Measurements from ENCODE around the gene CDK5RAP2.
A peak's percentile ranks its signal among the peaks of the same experiment; 100 is the strongest.
"Not testable (repeated sequence)": the region's sequence is repeated elsewhere in the genome, so short reads cannot be mapped to it uniquely, and the experiment has no call there.

CDK5RAP2 gene

DNA sequence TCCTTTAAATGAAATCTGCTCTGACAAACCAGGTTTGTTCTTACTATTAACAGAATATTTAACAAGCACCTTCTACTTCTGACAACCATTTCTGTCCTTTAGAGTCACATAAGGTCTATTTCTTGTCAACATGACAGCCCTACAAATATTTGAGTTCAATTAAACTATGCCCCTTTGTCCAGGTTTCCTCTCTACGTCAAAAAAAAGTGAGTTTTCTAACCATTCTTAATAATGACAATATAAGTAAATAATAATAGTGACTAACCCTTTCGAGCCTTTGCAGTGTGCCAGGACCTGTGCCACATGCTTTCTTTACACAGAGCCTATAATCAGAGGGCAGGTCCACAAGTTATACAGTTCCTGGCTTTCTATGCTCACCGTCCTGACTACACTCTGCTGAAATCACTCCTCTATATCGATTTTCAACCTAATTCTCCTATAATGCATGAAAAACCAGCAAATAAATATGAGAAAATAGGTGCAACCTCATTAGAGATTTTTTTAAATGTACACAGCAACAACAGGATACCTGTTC lies 115.0 kb downstream of the CDK5RAP2 start:
- DNase-seq (ENCODE audit: low spot score), result no peak

DNA sequence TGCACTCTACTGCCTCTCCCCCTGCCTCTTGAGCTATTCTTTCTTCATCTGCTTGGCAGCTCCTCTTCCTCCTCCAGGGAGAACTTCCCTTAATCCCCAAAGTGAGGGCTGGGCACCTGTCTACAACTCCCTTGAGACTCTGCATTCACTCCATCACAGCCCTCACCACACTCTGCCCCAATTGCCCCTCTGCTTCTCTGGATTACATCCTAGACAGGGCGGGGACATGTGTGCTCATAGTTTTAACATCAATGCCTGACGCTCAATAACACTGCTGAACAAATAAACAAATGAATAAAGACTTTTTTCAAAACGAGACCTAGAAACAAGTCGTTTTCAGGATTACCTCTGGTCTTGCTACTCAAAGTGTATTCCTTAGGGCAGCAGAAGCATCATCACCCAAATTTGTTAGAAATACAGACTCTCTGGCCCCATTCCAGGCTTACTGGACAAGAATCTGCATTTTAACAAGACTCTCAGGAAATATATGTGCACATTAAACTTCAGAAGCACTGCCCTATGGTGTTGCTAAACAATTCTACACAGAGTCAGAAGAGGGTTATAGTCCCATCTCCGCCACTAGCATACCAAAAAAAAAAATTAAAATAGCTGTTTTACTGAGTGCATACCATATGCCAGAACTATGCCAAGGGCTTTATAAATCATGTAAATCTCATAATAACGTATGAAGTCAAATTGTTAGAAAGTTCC lies 115.6 kb downstream of the CDK5RAP2 start:
- no peak for DNase-seq (ENCODE audit: low spot score)

DNA sequence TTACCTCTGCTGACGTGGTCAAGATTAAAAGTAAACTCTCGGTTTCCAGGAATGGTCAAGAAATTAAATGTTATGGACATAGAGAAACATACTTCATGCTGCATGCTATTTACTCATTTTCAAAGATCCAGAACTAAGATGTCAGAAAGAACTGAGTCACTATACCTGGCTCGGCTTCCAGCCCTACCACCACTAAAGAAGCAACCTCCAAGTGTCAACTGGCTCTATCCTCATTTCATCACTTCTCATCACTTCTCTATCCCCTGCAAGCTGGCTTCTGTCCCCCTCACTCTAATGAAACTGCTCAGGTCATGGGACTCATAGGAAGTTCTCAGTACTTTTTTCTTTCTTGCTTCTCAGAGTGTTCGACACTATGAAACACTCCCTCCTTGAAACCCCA lies 116.2 kb downstream of the CDK5RAP2 start:
- no peak for DNase-seq (ENCODE audit: low spot score)

DNA sequence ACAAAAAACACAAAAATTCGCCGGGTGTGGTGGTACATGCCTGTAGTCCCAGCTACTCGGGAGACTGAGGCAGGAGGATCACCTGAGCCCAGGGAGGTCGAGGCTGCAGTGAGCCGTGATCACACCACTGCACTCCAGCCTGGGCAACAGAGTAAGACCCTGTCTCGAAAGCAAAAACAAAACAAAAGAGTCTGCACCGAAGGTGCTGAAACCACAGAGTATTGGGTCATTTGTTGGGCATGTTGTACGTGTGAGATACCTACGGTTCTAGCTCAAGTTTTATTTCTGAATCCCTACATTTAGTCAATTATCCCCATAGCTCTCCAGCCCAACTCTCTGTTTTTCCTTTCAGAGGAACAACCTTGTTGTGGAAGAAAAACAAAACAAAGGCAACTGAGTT lies 118.3 kb downstream of the CDK5RAP2 start:
- not testable (repeated sequence) for DNase-seq (ENCODE audit: low spot score)

DNA sequence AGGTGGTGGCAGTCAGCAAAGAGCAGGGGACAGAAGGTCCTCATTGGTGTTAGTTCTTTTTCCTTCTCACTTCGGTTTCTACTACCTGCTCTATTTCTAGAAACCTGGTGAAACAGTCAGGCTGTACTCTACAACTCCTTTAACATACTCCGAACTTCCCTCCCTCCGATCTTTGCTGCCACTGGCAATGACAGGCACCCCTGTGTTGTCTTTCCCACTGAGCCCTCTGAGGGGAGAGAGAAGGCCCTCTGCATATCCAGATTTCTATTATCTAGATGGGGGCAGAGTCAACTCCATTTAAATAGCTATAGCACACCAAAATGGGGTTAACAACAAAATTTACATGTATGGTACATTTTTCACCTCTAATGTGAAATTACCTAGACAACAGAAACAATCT lies 123.7 kb downstream of the CDK5RAP2 start:
- DNase-seq (ENCODE audit: low spot score), result no peak

DNA sequence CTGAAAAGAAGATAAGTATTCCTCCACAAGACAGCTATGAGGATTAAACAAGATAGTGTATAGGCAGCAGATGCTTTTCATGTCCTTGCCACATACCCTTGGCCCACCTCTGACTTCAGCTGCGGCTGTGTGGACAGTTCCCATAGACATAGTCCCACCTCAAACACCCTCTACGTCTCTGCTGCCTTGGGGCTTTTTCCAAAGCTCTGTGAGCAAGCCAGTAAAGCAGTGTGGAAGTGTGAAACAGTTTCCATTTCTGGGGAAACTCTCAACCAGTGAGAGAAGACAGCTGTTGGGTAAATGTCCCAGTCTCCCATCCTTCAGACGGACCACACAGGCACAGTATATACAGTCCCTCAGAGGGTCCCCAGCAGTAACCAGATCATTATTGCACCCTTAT lies 125.5 kb downstream of the CDK5RAP2 start:
- DNase-seq (ENCODE audit: low spot score), result no peak

DNA sequence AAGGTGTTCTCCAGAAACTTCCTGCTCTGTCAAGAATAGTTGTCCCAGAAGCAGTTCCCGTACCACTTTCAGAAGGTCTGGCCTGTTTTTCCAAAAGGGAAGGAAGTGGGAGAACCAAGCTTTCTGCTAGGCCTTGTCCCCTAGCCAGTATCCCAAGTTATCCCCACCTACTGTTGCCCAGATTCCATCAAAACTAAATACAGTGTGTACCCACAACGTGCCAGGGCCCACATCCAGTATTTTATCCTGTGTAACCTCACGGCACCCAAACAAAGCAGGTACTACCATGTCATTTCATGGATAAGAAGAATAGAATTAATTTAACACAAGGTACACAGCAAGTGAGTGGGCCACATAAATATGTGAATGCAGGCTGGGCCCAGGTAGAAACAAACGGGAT lies 126.2 kb downstream of the CDK5RAP2 start:
- DNase-seq (ENCODE audit: low spot score), result no peak

DNA sequence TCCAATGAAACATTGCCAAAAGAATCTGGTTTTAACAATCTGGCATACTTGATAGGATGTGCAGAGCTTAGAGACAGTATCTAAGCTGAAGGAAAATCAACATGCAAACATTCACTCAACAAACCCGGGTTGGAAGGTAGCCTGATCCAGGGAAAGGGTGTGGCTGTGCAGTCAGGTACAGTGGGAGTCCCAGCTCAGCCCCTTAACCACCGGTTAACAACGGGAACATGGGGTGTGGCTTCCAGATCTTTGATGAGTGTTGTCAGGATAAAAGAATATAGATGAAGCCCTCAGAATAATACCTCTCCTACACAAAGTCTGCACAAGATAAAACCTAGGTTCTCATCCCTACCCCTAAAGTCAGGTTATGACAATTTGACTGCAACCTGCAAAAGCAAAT lies 127.3 kb downstream of the CDK5RAP2 start:
- DNase-seq (ENCODE audit: low spot score), result no peak

DNA sequence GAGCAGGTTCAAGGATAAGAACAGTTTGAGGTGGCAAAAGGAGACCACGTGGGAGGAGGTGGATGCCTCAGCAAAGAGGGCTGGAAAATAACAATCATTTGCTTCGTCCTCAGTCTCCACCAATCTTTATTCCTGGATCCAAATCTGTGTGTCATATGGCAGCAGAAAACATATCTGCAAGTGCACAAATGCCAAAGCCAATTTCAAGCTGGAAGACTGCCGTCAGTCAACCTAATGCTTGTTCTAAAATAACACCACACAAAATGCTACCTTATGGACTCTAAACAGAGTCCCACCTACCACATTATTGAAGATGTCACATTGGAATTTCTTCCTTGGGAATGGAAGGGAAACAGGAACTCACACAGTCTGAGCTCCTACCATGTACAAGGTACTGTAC lies 129.1 kb downstream of the CDK5RAP2 start:
- DNase-seq (ENCODE audit: low spot score), result no peak

DNA sequence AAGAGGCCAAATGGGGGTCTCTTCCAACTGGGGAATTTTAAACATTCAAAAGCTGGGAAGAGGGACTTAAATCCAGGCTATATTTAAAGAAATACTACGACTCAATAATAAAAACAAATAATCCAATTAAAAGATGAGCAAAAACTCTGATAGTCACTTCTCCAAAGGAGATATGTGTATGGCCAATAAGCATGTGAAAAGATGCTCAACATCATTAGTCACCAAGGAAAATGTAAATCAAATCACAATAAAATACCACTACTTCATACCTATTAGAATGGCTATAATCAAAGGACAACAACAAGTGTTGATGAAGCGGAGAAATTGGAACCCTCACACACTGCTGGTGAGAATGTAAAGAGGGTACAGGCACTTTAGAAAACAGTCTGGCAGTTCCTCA lies 130.4 kb downstream of the CDK5RAP2 start:
- no peak for DNase-seq (ENCODE audit: low spot score)

DNA sequence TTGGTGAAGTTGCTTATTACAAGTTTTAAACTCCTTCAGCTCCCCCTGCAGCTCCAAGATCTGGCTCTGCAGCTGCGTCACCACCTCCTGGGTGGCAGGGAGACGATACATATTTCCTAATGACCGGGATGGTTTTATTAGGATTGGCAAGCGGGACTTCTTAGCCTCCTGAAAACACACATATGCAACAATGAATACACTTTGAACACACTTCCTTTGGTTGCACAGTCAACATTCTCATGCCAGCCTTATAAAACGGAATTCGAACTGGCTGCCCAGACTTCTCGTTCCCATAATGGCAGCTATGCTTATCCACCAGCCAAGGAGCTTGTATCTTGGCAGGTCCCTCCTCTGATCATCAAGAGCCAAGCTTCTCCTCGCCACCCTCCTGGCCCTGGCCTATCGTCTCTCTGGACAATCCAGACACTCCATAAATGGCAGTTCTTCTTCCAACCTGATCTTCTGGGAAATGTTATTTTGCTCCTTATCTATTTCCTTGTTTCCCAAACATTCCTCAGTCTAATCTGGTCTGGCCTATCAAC lies 131.9 kb downstream of the CDK5RAP2 start:
- no peak for DNase-seq (ENCODE audit: low spot score)

DNA sequence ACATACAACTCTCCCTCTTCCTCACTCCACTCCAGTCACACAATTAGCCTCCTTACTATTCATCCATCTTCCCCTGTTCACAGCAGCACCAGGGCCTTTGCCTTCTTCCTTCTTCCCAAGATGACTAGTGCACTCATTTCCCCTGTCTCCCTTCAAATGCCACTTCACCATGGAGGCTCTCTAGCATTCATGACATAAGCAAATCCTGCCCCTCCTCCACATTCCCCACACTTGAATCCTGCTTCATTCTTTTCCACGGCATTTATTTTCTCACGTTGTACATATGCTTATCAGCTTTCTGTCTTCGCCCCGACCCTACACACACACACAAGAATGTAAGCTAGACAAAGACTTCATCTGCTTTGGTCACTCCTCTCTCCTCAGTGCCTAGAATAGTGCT lies 133.3 kb downstream of the CDK5RAP2 start:
- DNase-seq (ENCODE audit: low spot score), result no peak

DNA sequence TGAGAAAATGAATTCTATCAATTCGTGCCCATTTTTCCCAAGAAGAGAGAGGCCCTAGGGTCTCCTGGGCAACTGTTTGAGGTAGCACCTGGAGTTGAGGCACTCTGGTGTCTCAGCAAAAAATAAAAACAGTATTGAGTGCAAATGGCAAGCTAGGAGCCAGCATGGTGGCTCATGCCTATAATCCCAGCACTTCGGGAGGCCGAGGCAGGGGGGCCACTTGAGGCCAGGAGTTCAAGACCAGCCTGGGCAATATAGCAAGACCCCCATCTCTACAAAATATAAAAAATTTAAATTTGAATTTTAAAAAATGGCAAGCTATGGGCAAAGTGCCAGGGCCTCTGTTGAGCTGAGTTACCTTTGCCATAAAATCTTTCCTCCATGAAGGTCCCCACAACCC lies 136.0 kb downstream of the CDK5RAP2 start:
- DNase-seq (ENCODE audit: low spot score), result no peak

DNA sequence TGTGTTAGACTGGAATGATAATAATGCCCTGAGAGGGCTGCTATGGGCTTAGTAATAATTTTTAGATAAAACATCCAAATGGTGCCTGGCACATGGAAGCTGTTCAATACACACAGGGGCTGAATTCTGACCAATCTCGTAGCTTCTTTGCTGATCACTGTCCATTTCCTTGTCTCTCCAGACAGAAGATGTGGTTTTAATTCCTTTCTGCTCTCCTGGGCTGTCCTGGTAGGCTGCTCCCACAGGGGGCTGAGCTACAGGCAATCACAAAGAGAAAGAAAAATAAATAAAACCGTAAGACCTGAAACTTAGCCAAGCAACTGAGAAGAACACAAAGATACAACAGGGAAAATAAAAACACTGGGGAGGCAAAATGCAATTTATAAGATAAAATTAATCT lies 136.5 kb downstream of the CDK5RAP2 start:
- peak; percentile 58 for DNase-seq (ENCODE audit: low spot score)

DNA sequence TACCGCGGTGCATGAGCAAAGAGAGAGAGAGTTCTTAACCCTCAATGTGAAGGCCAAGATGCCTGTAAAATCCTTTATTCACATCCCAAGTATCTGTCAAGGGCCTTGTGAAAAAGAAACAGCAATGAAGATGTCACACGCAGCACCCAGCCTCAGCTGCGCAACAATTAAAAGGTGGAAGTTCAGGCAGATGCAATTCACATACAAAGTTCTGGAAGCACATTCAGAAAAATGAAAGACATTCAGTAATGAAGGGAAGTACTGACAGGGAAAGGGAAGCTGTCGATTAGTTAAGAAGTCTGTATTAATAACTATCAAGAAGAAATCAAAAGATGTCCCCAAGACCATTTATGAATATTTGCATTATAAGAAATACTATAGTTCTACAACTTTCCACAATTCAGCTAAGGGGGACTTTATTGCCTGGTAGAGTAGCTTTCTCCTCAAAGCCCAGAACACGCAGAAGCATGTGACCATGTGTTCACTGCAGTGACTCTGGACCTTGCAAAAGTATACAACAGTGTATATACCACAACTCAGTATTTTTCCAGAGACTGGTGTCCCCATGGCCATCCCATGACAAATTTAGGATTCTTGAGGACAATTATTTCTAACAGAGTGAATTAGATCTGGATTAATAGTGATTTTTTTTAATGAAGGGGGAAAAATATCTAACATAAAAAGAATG lies 137.5 kb downstream of the CDK5RAP2 start:
- no peak for DNase-seq (ENCODE audit: low spot score)

DNA sequence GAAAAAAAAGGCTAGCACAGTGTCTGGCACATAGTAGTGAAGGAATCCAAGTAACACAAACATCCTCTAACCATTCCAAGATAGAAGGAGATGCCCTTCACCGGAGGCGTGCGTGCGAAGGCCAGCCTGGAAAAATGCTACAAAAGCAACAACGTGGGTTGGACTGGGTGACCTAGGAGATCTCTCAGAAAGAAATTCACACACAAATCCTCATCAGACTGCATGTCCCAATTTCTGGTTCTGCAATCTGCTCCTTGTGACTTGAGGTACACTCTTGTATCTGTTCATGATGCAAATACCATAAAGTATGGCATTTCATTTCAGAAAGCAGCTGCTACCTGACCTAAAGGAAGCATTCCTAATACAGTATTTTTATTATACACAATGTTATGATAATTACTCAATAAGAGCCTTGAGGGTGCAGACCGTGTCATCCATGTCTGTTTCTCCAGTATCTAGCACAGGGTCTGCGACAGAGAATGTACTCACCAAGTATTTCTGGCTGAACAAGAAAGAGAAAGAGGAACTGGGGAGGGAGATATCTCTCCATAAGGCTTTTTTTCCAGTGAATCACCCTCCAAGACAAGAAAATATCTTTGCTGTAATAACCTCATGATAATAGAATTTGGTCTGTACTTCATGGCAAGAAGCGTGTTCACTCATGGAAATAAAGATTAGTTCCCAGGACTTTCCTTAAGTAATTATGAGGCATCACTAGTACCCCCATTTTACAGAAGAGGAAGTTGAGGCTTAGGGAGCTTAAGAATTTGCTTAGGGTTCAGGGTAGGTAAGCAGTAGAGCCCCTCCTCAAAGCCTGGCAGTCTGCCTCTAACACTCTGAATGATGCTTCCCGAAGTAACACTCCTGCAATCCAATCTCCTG lies 138.3 kb downstream of the CDK5RAP2 start:
- DNase-seq (ENCODE audit: low spot score), result peak; percentile 80

DNA sequence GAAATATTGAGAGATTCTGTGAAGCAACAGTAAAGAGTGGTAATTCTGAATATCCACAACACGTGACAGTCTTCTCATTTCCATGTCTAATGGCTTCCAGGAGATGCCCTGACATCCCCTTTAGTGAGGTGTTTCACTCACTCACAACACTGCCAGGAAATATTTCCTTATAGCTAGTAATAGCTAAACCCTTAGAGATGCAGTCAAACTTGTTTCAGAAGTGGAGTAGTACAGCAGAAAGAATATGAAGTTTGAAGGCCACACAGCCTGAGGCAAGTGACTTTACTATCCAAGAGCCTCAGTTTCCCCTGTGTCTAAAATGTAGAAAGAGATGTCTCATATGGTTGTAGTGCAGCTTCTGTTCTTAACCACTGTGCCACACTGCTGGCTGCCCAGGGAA lies 139.2 kb downstream of the CDK5RAP2 start:
- no peak for DNase-seq (ENCODE audit: low spot score)

DNA sequence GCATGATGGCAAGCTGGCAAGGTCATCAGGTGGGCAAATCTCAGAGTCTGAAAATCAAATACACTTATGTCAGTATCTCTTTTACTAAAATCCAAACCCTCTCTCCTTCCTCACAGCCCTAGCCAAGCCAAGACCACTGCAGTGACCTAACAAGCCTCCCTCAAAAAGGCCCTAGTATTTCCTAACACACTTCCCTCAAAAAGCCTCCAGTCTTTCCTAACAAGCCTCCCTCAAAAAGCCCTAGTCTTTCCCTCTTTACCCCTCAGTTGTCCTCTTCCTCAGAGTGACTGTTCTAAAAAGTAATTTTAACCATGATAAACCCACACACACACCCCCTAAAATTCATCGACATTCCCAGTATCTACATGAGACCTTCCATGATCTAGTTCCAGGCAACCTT lies 140.0 kb downstream of the CDK5RAP2 start:
- DNase-seq (ENCODE audit: low spot score), result no peak

DNA sequence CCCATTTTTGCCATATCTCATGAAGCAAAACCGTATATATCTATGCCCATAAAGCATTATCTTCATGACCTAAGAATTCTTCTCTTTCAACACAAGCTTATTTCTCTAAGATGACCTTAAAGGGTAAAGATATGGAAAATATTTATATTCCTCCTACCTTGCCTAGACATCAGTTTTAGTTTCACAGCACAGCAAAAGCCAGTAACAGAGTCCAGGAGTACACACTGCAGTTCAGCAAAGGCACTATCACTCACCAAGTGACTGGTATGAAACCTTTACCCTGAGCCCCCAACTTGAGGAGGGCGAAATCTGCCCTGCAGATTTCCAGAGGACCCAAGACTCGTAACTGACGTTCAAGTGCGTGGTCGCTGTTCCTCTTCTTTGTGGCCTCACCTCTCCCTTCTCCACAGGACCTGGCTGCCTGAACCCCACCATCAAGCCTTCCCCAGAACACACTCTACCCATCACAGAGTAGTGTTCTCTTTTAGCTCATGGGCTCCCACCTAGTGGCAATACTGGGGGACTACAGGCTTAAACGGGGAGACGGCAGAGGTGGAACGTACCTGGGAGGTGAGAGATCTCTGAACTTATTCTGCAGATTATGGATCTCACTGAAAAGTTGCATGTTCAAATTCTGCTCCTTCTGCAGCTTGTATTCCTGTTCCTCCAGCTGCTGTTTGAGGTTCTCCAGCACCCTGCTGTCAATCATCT lies 141.0 kb downstream of the CDK5RAP2 start:
- no peak for DNase-seq (ENCODE audit: low spot score)

DNA sequence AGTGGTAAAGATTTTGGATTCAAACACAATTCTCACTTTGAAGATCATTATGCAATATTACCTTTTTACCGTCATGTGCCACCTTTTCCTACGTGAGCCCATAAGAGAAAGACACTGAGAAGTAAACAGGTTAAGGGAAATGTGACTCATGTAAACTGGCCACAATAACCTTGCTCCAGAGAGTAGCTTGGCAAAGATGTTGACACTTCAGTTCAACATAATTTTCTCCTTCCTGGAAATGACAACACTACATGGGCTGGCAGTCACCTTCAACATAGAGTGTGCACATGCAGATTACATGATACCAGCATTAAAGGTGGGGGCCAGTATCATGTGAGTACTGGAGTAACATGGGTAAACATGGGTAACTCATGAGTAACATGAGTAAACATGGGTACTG lies 141.9 kb downstream of the CDK5RAP2 start:
- no peak for DNase-seq (ENCODE audit: low spot score)

DNA sequence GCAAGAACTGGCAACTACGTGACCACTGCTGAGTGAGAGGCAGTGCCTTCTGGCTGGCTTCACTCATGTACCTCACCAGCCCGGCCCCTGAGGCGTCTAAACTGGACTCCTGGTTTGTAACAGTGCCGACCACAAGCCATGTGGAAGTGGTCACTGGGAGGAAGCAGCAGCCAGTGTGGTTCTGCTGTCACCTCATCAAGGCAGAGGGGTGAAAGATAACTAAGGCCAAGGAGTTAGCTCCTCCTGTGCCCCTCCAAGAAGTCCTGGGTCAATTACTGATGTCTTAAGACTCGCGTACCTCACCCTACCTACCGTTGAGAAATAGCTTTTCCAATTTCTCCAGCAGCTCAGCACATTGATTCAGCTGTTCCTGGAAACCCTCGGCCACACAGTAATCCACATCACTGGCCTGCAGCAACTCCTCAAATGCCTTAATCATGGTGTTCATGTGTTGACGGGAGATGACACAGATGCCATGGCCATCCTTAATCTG lies 142.9 kb downstream of the CDK5RAP2 start:
- DNase-seq (ENCODE audit: low spot score), result no peak

DNA sequence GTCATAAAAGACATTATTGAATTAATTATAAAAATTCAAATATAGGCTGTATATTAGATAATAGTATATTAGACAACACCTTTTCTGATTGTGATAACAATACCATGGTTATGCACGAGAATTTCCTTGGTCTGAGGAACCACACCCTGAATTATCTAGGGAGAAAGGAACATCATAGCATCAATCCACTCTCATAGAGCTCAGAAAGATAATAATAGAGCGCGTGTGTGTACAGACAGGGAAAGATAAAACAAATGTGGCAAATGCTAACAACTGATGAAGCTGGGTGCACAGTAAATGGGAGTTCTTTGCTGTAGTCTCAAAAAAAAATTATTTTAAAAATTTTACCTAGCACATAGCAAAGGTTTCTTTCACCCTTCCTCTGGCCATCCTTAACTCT lies 143.5 kb downstream of the CDK5RAP2 start:
- no peak for DNase-seq (ENCODE audit: low spot score)
